HUES64 (cell line): ENCODE measurements around the gene PLA2G3.

Source experiments
- H3K27ac ChIP-seq: 2 replicates; pipeline ENCODE4 v1.7.0; 2013; ENCODE audit warnings: low read depth, low read length, inconsistent platforms
- H3K27me3 ChIP-seq: 2 replicates; pipeline ENCODE4 v1.6.1; 2013; ENCODE audit warnings: mild to moderate bottlenecking, low read length; ENCODE audit not compliant: insufficient read depth
- H3K36me3 ChIP-seq: 2 replicates; pipeline ENCODE4 v1.6.1; 2013; ENCODE audit warnings: mild to moderate bottlenecking, low read length; ENCODE audit not compliant: insufficient read depth
- H3K4me1 ChIP-seq: 2 replicates; pipeline ENCODE4 v1.6.1; 2013; ENCODE audit warnings: mild to moderate bottlenecking, low read length, moderate library complexity; ENCODE audit not compliant: insufficient read depth
- H3K4me3 ChIP-seq: 2 replicates; pipeline ENCODE4 v1.5.1; 2013; ENCODE audit warnings: mild to moderate bottlenecking, low read length, moderate library complexity
- H3K9ac ChIP-seq: 2 replicates; pipeline ENCODE4 v1.6.1; 2013; ENCODE audit warnings: mild to moderate bottlenecking, low read depth, low read length
- H3K9me3 ChIP-seq: 2 replicates; pipeline ENCODE4 v1.6.1; 2013; ENCODE audit warnings: low read depth, low read length; ENCODE audit not compliant: insufficient read depth
- WGBS: fragments of 150-250, 120-280 bp; methylation state at CpG from one replicate; pipeline ENCODE4 v1.1.7; 2013; ENCODE audit warnings: missing lambda C conversion rate; 5-methylcytosine and 5-hydroxymethylcytosine counted together

PLA2G3 gene

GRCh38 chr22:31170971-31171370, 30.7 kb upstream of the PLA2G3 start:
- WGBS = 98% methylated on average over 4 of the region's 4 CpGs

GRCh38 chr22:31162015-31162765, 21.9 kb upstream of the PLA2G3 start:
- Histone ChIP-seq H3K27me3 (peaks cover 23% of the 10 kb centered on the region), H3K9ac (no peak overlapping the region), H3K9me3 (no peaks in the 10 kb centered on the region), H3K36me3 (peaks cover 17% of the 10 kb centered on the region), H3K4me3 (no peak overlapping the region), H3K4me1 (no peaks in the 10 kb centered on the region; the same call in 1 of the 2 replicates), H3K27ac (no peak overlapping the region)
- WGBS = 96% methylated on average over 5 of the region's 5 CpGs

More at GRCh38 chr22:31170971-31171370, 30.7 kb upstream of the PLA2G3 start:
- peaks cover 9% of the 10 kb centered on the region; the same call in 1 of the 2 replicates for H3K36me3 ChIP-seq
- H3K27me3 ChIP-seq = no peaks in the 10 kb centered on the region
- no peaks in the 10 kb centered on the region for H3K4me1 ChIP-seq
- H3K9ac ChIP-seq = no peak overlapping the region
- H3K4me3 ChIP-seq = no peak overlapping the region
- H3K9me3 ChIP-seq = no peaks in the 10 kb centered on the region
- no peak overlapping the region for H3K27ac ChIP-seq

GRCh38 chr22:31161386-31161785, 21.1 kb upstream of the PLA2G3 start:
- Histone ChIP-seq H3K27ac (no peak overlapping the region), H3K9ac (no peak overlapping the region), H3K4me3 (peak overlapping the region; percentile 90; the same call in 1 of the 2 replicates), H3K9me3 (no peaks in the 10 kb centered on the region), H3K27me3 (peaks cover 28% of the 10 kb centered on the region), H3K36me3 (peaks cover 14% of the 10 kb centered on the region), H3K4me1 (no peaks in the 10 kb centered on the region; the same call in 1 of the 2 replicates)

- no peaks in the 10 kb centered on the region; the same call in 1 of the 2 replicates for H3K4me1 ChIP-seq
- peak overlapping the region; percentile 90 for H3K4me3 ChIP-seq
- H3K9ac ChIP-seq = peak overlapping the region; percentile 68
- peaks cover 35% of the 10 kb centered on the region for H3K27me3 ChIP-seq
- peaks cover 7% of the 10 kb centered on the region for H3K36me3 ChIP-seq
- H3K27ac ChIP-seq = no peak overlapping the region
- no peaks in the 10 kb centered on the region for H3K9me3 ChIP-seq
- WGBS = 5% methylated on average over 32 of the region's 32 CpGs
Observed at GRCh38 chr22:31160328-31160978, 20.1 kb upstream of the PLA2G3 start.

GRCh38 chr22:31155422-31155821, 15.1 kb upstream of the PLA2G3 start:
- peaks cover 40% of the 10 kb centered on the region for H3K27me3 ChIP-seq
- H3K9ac ChIP-seq = no peak overlapping the region
- no peaks in the 10 kb centered on the region for H3K36me3 ChIP-seq
- 58% methylated on average over 3 of the region's 3 CpGs for WGBS
- H3K27ac ChIP-seq = no peak overlapping the region
- H3K9me3 ChIP-seq = no peaks in the 10 kb centered on the region
- H3K4me3 ChIP-seq = no peak overlapping the region
- no peaks in the 10 kb centered on the region for H3K4me1 ChIP-seq

DNA sequence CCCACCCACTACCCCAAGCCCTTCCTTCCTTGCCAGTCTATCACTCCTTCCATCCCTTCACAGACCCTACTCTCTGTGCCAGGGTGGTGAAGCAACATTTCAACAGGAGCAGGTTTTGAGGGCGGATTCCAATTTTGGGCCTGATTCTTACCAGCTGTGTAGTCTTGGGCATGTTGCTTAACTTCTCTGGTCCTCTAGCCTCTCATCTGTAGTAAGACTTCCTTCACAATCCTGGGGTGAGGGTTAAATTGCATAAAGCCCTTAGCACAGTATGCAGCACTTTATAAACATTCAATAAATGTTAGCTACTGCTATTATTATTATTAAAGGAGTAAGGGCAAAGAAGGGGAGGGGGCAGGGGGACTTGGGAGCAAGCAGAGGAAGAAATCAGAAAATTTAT, 14.7 kb upstream of the PLA2G3 start:
- H3K36me3 ChIP-seq = no peaks in the 10 kb centered on the region
- H3K27ac ChIP-seq = no peak overlapping the region
- peaks cover 40% of the 10 kb centered on the region for H3K27me3 ChIP-seq
- H3K9ac ChIP-seq = no peak overlapping the region
- no peaks in the 10 kb centered on the region for H3K4me1 ChIP-seq
- WGBS = 100% methylated on average over 1 of the region's 1 CpG
- H3K9me3 ChIP-seq = no peaks in the 10 kb centered on the region
- H3K4me3 ChIP-seq = no peak overlapping the region

- no peaks in the 10 kb centered on the region for H3K9me3 ChIP-seq
- H3K27me3 ChIP-seq = peaks cover 29% of the 10 kb centered on the region
- no peaks in the 10 kb centered on the region for H3K36me3 ChIP-seq
- H3K4me3 ChIP-seq = no peak overlapping the region
- H3K4me1 ChIP-seq = no peaks in the 10 kb centered on the region
- H3K9ac ChIP-seq = no peak overlapping the region
- no peak overlapping the region for H3K27ac ChIP-seq
- WGBS = 60% methylated on average over 3 of the region's 3 CpGs
Observed at GRCh38 chr22:31153357-31153756, 13.0 kb upstream of the PLA2G3 start.

DNA sequence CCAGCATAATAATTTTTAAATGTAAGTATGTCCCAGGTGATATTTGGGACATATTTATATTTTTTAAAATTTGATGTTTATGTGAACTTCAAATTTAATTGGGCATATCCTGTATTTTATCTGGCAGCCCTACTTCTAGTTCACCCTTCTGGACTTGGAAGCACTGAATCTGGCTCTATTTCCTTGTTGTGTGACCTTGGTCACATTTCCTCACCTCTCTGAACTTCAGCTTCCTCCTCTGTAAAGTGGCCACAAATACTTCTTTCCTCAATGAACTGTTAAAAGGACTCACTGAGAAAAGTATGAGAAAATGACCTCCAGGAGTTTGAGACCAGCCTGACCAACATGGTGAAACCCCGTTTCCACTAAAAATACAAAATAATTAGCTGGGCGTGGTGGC, 11.6 kb upstream of the PLA2G3 start:
- Histone ChIP-seq H3K4me3 (no peak overlapping the region), H3K9me3 (peaks cover 10% of the 10 kb centered on the region; the same call in 1 of the 2 replicates), H3K27ac (no peak overlapping the region), H3K9ac (no peak overlapping the region), H3K36me3 (no peaks in the 10 kb centered on the region), H3K27me3 (peaks cover 14% of the 10 kb centered on the region), H3K4me1 (no peaks in the 10 kb centered on the region)
- WGBS = 92% methylated on average over 2 of the region's 2 CpGs

DNA sequence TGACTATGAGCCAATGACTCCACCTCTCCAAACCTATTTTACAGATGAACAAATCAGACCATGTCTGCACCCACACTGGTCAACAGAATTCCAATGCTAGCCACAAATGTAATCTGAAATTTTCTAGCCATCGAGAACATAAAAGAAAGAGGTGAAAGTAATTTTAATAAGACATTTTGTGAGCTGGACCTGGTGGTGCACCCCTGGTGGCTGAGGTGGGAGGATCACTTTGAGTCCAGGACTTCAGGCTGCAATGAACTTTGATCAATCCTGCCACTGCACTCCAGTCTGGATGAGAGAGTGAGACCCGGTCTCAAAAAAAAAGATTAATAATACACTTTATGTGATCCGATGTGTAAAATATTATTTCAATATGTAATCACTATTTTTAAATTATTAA, 10.3 kb upstream of the PLA2G3 start:
- Histone ChIP-seq H3K4me3 (no peak overlapping the region), H3K27ac (no peak overlapping the region), H3K27me3 (peaks cover 6% of the 10 kb centered on the region), H3K9me3 (peaks cover 15% of the 10 kb centered on the region; the same call in 1 of the 2 replicates), H3K9ac (no peak overlapping the region), H3K36me3 (no peaks in the 10 kb centered on the region), H3K4me1 (no peaks in the 10 kb centered on the region)
- 95% methylated on average over 1 of the region's 3 CpGs for WGBS

DNA sequence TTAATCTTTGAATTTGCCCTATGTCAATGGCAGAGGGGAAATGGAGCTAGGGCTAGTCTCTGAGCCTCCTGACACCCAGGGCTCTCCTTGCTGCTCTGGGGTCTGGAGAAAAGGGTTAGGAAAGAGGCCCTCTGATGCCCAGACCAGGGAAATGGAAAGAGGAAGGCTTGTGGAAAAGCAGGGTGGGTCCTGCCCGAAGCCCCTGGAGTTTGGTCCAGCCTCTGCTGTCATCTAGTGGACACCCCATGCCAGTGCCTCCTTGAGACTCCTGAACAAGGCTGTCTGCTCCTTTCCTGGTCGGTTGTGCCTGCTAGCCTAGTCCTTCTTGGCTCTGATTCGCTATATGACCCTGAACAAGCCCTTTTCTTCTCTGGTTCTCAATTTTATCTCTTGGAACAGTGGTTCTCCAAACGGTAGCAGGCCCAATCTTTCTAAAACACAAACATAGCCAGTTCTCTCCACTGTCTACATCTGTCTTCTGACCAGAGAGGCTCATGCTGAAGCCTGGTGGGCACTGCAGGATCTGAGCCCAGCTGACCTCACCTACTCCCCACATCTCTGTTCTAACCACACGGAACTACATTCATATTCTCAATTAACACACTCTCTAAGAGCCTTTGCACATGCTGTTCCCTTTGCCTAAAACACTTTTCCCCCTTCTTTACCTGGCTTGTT, 8.8 kb upstream of the PLA2G3 start:
- Histone ChIP-seq H3K36me3 (no peaks in the 10 kb centered on the region), H3K27me3 (peaks cover 3% of the 10 kb centered on the region; the same call in 1 of the 2 replicates), H3K4me1 (no peaks in the 10 kb centered on the region), H3K9ac (no peak overlapping the region), H3K9me3 (peaks cover 15% of the 10 kb centered on the region; the same call in 1 of the 2 replicates), H3K4me3 (no peak overlapping the region), H3K27ac (no peak overlapping the region)
- 14% methylated on average over 5 of the region's 5 CpGs for WGBS

DNA sequence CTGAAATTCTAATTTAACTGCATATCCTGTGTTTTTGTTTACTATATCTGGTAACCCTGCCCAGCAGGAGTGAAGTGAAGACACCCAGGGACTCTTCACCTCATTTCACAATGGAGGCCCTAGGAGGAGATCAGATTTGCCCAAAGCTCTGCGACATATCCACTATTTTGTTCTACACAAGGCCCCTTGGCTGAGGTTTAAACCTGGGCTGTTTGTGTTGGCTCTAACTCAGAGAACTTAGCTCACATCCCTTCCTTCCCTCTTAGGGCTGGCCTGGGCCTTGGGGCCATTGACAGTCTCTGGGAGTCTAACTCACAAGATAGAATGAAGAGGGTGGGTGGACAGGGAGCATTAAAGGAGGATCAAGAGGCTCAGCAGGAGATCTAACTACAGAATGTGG, 8.2 kb upstream of the PLA2G3 start:
- H3K4me3 ChIP-seq = no peak overlapping the region
- WGBS = 89% methylated on average over 1 of the region's 1 CpG
- H3K27me3 ChIP-seq = peaks cover under 1% of the 10 kb centered on the region; the same call in 1 of the 2 replicates
- no peaks in the 10 kb centered on the region for H3K4me1 ChIP-seq
- peaks cover 15% of the 10 kb centered on the region; the same call in 1 of the 2 replicates for H3K9me3 ChIP-seq
- H3K27ac ChIP-seq = no peak overlapping the region
- H3K9ac ChIP-seq = no peak overlapping the region
- H3K36me3 ChIP-seq = no peaks in the 10 kb centered on the region
